HepG2 (cell line): ENCODE results near the gene TLR9. TPM values are rescaled to one million over a fixed set of nuclear protein-coding genes. Genes with fewer than 3 reads are reported as not detected.
A peak's percentile ranks its signal among the peaks of the same experiment; 100 is the strongest.

Source experiments
- AHDC1 ChIP-seq: sonication (generic); formaldehyde crosslinking; IDR thresholded peaks from 2 replicates; pipeline ENCODE4 v1.5.1; 2020; ENCODE audit warnings: mild to moderate bottlenecking, missing genetic modification reagents, borderline replicate concordance
- CCDC6 ChIP-seq: sonication (generic); formaldehyde crosslinking; IDR thresholded peaks from 2 replicates; pipeline ENCODE4 v1.8.1; 2022; ENCODE audit warnings: mild to moderate bottlenecking, missing genetic modification reagents, moderate library complexity
- NR2C2 ChIP-seq: sonication (generic); formaldehyde crosslinking; IDR thresholded peaks from 2 replicates; pipeline ENCODE4 v1.4.0; 2020; ENCODE audit warnings: missing genetic modification reagents, mild to moderate bottlenecking, moderate library complexity, borderline replicate concordance
- RXRA ChIP-seq: sonication (generic); formaldehyde crosslinking; IDR thresholded peaks from 2 replicates; pipeline ENCODE4 v1.5.1; 2020; ENCODE audit warnings: missing genetic modification reagents
- SNAPC2 ChIP-seq: sonication (generic); formaldehyde crosslinking; IDR thresholded peaks from 2 replicates; pipeline ENCODE4 v1.8.1; 2022; ENCODE audit warnings: mild to moderate bottlenecking, missing genetic modification reagents
- SUZ12 ChIP-seq: fragments of 150-350 bp; IDR thresholded peaks from 2 replicates; pipeline ENCODE4 v1.6.1; 2014; ENCODE audit warnings: low read depth, low read length
- ZNF20 ChIP-seq: sonication (generic); formaldehyde crosslinking; IDR thresholded peaks from 2 replicates; pipeline ENCODE4 v1.4.0; 2020; ENCODE audit warnings: mild to moderate bottlenecking, moderate library complexity, missing genetic modification reagents
- ZNF749 ChIP-seq: sonication (generic); formaldehyde crosslinking; IDR thresholded peaks from 2 replicates; pipeline ENCODE4 v1.8.0; 2022; ENCODE audit warnings: mild to moderate bottlenecking, missing genetic modification reagents, moderate library complexity, borderline replicate concordance
- ZNF772 ChIP-seq: sonication (generic); formaldehyde crosslinking; IDR thresholded peaks from 2 replicates; pipeline ENCODE4 v1.5.0; 2020; ENCODE audit warnings: mild to moderate bottlenecking, missing genetic modification reagents
- ZNF891 ChIP-seq: sonication (generic); formaldehyde crosslinking; IDR thresholded peaks from 2 replicates; pipeline ENCODE4 v1.5.0; 2020; ENCODE audit warnings: mild to moderate bottlenecking, missing genetic modification reagents
- polyA plus RNA-seq, 8 experiments: library from polyadenylated mRNA; depleted of rRNA in 3 of 8; stranded (reverse) in 7 of 8; unstranded in 1 of 8; fragments of >200 nt; fragmentation: Illumina TruSeq in 4 of 8; extraction: Trizol in 4 of 8; gene quantifications; 2 replicates each; pipeline versions ENCODE4 v1.2.1 to v1.2.3, GENCODE V29; 2011 to 2016; ENCODE audit warnings: low read depth in 4 of 8, missing spikeins in 1 of 8, mixed read lengths in 1 of 8; ENCODE audit not compliant: insufficient read depth in 1 of 8
- total RNA-seq, 5 experiments: library from RNA; depleted of rRNA; stranded (reverse); fragments of >200 nt; fragmentation: Illumina TruSeq; extraction: Trizol; gene quantifications; 2 replicates each; pipeline ENCODE4 v1.2.3, GENCODE V29; 2016; ENCODE audit warnings: low read depth in 1 of 5
- TF ChIP-seq, protein P1 (sequence below): sonication (generic); formaldehyde crosslinking; IDR thresholded peaks from 2 replicates; pipeline ENCODE4 v1.4.0; 2020; ENCODE audit warnings: mild to moderate bottlenecking, missing genetic modification reagents
- TF ChIP-seq, protein P2 (sequence below): sonication (generic); formaldehyde crosslinking; IDR thresholded peaks from 2 replicates; pipeline ENCODE4 v1.4.0; 2020; ENCODE audit warnings: missing genetic modification reagents

Gene TLR9
- total and polyA plus RNA-seq, 2 of the 13 experiments (the other 11 are each of a cell fraction or from before 2014, with no cell fraction given), result not detected

DNA sequence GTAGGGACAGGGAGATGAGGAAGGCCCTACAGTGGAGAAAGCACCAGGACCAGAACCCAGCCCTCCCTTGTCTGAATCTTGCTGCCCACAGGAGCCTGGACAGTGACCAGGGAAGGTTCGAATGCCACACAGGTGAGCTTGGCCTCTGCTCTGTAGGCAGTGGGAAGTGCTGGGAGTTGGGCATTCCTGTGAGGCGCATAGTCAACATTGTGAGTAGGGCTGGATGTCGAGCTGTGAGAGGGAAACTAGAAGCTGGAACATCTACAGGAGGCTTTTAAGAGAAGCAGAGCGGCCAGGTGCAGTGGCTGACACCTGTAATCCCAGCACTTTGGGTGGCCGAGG, 47.8 kb downstream of the TLR9 start (continued):
- TF ChIP-seq NR2C2, result no peak; the same call in 1 of the 2 replicates
- TF ChIP-seq SUZ12, result no peak
- no peak for TF ChIP-seq ZNF749 (CRISPR knock-in tag)
- TF ChIP-seq ZNF20 (CRISPR knock-in tag), result no peak
- TF ChIP-seq SNAPC2 (CRISPR knock-in tag), result no peak
- TF ChIP-seq, protein P1, sequence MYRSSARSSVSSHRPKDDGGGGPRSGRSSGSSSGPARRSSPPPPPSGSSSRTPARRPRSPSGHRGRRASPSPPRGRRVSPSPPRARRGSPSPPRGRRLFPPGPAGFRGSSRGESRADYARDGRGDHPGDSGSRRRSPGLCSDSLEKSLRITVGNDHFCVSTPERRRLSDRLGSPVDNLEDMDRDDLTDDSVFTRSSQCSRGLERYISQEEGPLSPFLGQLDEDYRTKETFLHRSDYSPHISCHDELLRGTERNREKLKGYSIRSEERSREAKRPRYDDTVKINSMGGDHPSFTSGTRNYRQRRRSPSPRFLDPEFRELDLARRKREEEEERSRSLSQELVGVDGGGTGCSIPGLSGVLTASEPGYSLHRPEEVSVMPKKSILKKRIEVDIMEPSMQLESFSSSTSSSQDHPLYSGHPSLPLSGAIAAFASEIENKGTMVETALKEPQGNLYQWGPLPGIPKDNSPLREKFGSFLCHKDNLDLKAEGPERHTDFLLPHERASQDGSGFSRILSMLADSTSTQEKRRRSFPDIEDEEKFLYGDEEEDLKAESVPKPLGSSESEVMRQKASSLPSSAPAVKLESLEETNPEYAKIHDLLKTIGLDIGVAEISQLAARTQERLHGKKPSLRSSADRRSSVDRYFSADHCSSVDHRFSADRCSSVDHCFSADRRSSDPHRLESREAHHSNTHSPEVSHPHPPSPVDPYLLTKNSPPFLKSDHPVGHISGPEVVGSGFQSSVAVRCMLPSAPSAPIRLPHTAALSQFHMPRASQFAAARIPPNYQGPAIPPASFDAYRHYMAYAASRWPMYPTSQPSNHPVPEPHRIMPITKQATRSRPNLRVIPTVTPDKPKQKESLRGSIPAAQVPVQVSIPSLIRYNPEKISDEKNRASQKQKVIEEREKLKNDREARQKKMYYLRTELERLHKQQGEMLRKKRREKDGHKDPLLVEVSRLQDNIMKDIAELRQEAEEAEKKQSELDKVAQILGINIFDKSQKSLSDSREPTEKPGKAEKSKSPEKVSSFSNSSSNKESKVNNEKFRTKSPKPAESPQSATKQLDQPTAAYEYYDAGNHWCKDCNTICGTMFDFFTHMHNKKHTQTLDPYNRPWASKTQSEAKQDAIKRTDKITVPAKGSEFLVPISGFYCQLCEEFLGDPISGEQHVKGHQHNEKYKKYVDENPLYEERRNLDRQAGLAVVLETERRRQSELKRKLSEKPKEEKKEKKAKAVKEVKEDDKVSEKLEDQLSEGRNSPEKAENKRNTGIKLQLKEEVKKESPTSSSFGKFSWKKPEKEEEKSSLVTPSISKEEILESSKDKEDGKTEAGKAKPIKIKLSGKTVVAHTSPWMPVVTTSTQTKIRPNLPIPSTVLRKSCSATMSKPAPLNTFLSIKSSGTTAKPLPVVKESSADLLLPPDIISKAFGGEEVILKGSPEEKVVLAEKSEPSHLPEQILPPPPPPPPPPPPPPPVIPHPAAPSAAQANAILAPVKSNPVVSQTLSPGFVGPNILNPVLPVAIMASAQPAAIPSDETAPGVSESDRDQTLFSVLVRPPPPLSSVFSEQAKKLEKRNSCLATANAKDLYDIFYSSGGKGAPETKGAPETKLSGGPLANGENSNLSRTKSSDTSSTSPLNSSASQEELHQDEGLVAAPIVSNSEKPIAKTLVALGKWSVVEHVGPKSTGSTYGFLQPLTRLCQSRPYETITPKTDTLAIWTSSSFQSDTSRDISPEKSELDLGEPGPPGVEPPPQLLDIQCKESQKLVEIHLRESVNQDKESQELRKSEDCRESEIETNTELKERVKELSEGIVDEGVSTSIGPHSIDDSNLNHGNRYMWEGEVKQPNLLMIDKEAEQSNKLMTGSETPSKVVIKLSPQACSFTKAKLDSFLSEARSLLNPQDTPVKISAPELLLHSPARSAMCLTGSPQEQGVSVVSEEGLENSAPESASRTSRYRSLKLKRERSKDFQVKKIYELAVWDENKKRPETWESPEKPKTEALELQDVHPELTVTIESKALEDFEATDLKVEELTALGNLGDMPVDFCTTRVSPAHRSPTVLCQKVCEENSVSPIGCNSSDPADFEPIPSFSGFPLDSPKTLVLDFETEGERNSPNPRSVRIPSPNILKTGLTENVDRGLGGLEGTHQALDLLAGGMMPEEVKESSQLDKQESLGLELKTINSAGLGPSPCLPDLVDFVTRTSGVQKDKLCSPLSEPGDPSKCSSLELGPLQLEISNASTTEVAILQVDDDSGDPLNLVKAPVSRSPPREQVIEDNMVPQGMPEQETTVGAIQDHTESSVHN (CRISPR knock-in tag), result no peak
- TF ChIP-seq, protein P2, sequence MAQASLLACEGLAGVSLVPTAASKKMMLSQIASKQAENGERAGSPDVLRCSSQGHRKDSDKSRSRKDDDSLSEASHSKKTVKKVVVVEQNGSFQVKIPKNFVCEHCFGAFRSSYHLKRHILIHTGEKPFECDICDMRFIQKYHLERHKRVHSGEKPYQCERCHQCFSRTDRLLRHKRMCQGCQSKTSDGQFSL (CRISPR knock-in tag), result no peak
- no peak; the same call in 1 of the 2 replicates for TF ChIP-seq RXRA (CRISPR knock-in tag)
- 0 out of 2 replicates have a peak, but pooled peaks have one; percentile 46 for TF ChIP-seq CCDC6 (CRISPR knock-in tag)
- TF ChIP-seq ZNF891 (CRISPR knock-in tag), result peak; percentile 71; the same call in 1 of the 2 replicates
- 0 out of 2 replicates have a peak, but pooled peaks have one; percentile 8 for TF ChIP-seq AHDC1
- 0 out of 2 replicates have a peak, but pooled peaks have one; percentile 13 for TF ChIP-seq ZNF772 (CRISPR knock-in tag)
